ENCODE measurements around the gene ZNF469.

The ZNF469 gene

GRCh38 chr16:88382491-88383400 is at the start of gene ZNF469:
TSS of gene ZNF469 (plus strand) at chr16:88382959. CDS start at chr16:88427471, 44,512 bp downstream.
- peak; percentile 26 for DNase-seq

- no peak for DNase-seq
Measured at GRCh38 chr16:88333848-88334777, 48.6 kb upstream of the ZNF469 start.

GRCh38 chr16:88334778-88335720 is 47.7 kb upstream of the ZNF469 start:
- no peak for DNase-seq

- peak; percentile 42 for DNase-seq
Measured at GRCh38 chr16:88337021-88337420, 45.7 kb upstream of the ZNF469 start.

- no peak for DNase-seq
Measured at GRCh38 chr16:88337538-88337937, 45.2 kb upstream of the ZNF469 start.

- no peak for DNase-seq
Measured at GRCh38 chr16:88338111-88338510, 44.6 kb upstream of the ZNF469 start.

GRCh38 chr16:88338896-88339295 is 43.9 kb upstream of the ZNF469 start:
- DNase-seq: no peak

- no peak for DNase-seq
Measured at GRCh38 chr16:88339930-88340754, 42.6 kb upstream of the ZNF469 start.

- DNase-seq: no peak
Measured at GRCh38 chr16:88340755-88341150, 42.0 kb upstream of the ZNF469 start.

GRCh38 chr16:88341551-88342290 is 41.0 kb upstream of the ZNF469 start:
- no peak for DNase-seq

- no peak for DNase-seq
Measured at GRCh38 chr16:88342491-88342890, 40.3 kb upstream of the ZNF469 start.

GRCh38 chr16:88343271-88343791 is 39.4 kb upstream of the ZNF469 start:
- no peak for DNase-seq

- no peak for DNase-seq
Measured at GRCh38 chr16:88344411-88345030, 38.2 kb upstream of the ZNF469 start.

- DNase-seq: no peak
Measured at GRCh38 chr16:88345031-88345720, 37.6 kb upstream of the ZNF469 start.

GRCh38 chr16:88345721-88346560 is 36.8 kb upstream of the ZNF469 start:
- DNase-seq: no peak

GRCh38 chr16:88346680-88347505 is 35.9 kb upstream of the ZNF469 start:
- DNase-seq: no peak

GRCh38 chr16:88347656-88348376 is 34.9 kb upstream of the ZNF469 start:
- no peak for DNase-seq
